ENCODE data around the gene CCDC116.
"Not testable (repeated sequence)": the region's sequence is repeated elsewhere in the genome, so short reads cannot be mapped to it uniquely, and the experiment has no call there.

Gene CCDC116

GRCh38 chr22:21669026-21669425 is 36.5 kb downstream of the CCDC116 start:
- no peak overlapping the region for H3K4me3 ChIP-seq (ENCODE audit: low read depth, low read length)
- TF ChIP-seq CTCF (IDR thresholded peaks at IDR 0.05; ENCODE audit: insufficient read depth, low read depth, low read length, missing control alignments), result no peak
- DNase-seq (ENCODE audit: low read depth), result no peak

DNA sequence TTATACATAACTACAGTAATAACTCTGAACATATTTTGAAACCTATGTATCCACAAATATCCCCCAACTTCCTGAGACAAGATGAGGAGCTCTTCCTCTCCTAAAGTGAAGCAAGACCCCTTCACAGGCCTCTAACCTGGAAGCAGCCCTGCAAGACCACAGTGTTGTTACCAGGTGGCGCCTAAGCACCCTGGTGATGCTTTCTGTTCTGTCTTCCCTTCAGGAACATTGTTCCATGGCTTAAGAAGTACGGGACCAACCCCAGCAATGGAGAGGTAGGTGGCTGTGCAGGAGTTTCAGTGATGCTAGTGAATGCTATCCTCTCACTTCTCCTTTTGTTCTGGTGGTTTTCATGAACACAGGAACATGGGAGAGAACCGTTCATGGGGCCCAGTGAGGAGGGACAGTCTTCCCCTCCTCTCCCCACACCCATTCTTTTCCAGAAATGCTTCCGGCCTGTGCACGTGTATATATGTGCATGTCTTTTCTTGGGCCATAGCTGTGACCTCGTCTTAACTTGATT is 39.6 kb downstream of the CCDC116 start:
- no peak for TF ChIP-seq CTCF (IDR thresholded peaks at IDR 0.05; ENCODE audit: insufficient read depth, low read depth, low read length, missing control alignments)
- no peak overlapping the region for H3K4me3 ChIP-seq (ENCODE audit: low read depth, low read length)
- DNase-seq (ENCODE audit: low read depth), result no peak

DNA sequence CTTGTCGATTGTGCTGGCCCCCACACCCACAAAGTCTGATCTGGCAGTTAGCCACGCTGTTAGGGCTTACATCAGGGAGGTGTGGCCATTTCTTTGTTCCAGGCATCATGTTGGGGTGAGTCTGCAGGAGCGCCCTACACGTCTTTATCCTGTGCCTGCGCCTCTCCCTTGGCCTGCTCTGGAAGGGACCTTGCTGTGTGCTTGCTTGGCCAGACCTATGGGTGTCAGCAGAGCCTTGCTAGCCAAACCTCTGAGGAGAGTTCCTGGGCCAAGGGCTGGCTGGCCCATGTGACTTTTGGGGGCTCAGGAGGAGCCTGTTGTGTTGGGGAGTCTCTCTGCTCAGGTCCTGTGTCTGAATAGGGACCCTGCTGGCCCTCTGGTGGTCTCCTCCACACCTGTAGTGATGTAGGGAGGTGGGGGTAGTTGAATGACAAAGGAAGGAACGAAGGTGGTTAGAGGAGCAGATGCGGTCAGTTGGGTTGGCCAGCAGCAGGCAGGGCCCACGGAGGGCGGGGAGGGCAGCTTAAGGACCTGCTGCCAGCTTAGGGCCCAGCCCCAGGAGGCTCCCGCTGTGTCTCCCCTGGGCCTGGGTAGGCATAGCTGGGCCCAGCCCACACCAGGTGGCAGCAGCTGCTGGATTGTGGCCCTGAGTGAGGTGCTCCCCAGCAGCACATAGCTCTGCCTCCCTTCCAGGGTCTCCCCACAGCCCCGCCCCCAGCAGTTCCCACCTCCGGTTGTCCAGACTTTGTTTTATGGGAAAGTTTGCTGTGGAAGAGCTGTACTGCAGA is 41.2 kb downstream of the CCDC116 start:
- no peak for DNase-seq (ENCODE audit: low read depth)
- no peak overlapping the region for H3K4me3 ChIP-seq (ENCODE audit: low read depth, low read length)
- no peak for TF ChIP-seq CTCF (IDR thresholded peaks at IDR 0.05; ENCODE audit: insufficient read depth, low read depth, low read length, missing control alignments)

DNA sequence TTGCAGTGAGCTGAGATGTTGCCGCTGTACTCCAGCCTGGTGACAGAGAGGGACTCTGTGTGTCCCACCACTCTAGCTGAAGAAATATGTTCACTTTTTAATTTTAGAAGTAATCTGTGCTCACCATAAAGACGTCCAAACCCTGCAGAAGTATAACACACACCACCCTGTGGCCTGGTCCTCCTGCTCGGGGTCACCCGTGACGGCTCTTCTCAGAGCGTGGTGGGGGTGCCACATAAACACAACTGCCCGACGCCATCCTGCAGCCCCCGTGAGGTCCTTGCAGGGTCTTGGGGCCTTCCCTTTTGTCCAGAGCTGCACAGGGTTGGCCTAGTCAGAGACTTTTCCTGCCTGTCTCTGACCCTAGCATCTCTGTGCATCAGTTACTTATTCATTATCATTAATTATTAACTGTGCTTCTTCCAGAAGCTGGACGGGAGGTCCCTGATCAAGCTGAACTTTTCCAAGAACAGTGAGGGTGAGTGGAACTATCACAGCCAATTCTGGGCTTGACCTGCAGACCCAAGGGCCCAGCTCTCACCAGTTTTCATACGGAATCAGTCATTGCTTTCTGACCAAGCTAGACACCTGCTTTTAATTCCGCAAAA is 42.2 kb downstream of the CCDC116 start:
- H3K4me3 ChIP-seq (ENCODE audit: low read depth, low read length), result no peak overlapping the region
- TF ChIP-seq CTCF (IDR thresholded peaks at IDR 0.05; ENCODE audit: insufficient read depth, low read depth, low read length, missing control alignments), result no peak
- no peak for DNase-seq (ENCODE audit: low read depth)

- no peak for TF ChIP-seq CTCF (IDR thresholded peaks at IDR 0.05; ENCODE audit: insufficient read depth, low read depth, low read length, missing control alignments)
- H3K4me3 ChIP-seq (ENCODE audit: low read depth, low read length), result no peak overlapping the region
- DNase-seq (ENCODE audit: low read depth), result no peak
Measured at GRCh38 chr22:21677606-21678443, 45.3 kb downstream of the CCDC116 start.

- DNase-seq (ENCODE audit: low read depth); H3K4me3 ChIP-seq (ENCODE audit: low read depth, low read length): not testable (repeated sequence)
Measured at GRCh38 chr22:21678842-21679241, 46.3 kb downstream of the CCDC116 start.

DNA sequence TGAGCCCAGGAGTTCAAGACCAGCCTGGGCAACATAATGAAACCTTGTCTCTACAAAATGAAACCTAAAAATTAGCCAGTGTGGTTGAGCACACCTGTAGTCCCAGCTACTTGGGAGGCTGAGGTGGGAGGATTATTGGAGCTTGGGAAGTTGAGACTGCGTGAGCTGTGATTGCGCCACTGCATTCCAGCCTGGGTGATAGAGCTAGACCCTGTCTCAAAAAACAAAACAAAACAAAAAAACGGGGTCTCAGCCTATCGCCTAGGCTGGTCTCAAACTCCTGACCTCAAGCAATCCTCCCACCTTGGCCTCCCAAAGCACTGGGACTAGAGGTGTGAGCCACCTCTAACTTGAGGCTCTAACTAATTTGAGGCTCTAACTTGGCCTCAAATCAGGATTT is 46.8 kb downstream of the CCDC116 start:
- no peak overlapping the region for H3K4me3 ChIP-seq (ENCODE audit: low read depth, low read length)

More for the DNA sequence above, 46.8 kb downstream of the CCDC116 start:
- TF ChIP-seq CTCF (IDR thresholded peaks at IDR 0.05; ENCODE audit: insufficient read depth, low read depth, low read length, missing control alignments), result no peak
- DNase-seq (ENCODE audit: low read depth), result no peak
